ENCODE data around the gene VPS4A.
"Not testable (repeated sequence)": the region's sequence is repeated elsewhere in the genome, so short reads cannot be mapped to it uniquely, and the experiment has no call there.

VPS4A gene

DNA sequence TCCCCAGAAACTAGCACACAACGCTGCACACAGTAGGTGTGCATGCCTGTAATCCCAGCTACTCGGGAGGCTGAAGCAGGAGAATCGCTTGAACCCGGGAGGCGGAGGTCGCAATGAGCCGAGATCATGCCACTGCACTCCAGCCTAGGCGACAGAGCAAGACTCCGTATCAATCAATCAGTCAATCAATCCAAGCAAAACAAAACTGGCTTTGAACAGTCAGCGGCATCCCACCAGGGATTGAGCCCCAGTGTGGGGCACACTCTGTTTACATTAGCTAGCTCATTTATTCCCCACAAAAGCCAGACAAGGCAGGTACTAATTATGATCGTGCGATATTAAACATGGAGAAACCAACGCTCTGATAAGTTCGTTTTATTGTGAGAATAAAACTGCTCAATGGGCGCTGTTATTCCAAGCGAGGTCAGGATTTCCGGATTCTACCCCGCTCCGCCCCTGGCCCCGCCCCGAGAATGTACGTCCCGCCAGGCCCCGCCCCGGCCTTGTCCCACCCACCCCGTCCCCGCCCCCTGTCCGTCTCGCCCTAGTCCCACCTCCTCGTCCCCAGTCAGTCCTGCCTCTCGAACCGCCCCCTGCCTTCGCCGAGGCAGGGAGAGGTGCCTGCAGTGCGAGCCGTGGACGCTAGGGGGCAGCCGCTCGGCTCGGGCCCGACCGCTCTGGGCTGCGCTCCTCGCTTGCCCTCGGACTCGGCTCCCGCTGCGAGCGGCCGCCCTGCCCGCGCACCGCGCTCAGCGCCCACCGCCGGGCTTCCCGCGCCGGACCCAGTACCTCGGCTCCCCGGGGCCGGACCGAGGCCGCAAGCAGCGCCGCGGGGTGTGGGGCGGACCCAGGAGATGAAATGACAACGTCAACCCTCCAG, at the start of gene VPS4A:
VPS4A (plus strand) TSS at position 698 of the 880 bp plus-strand sequence; CDS start at position 860, 162 bp downstream.
- peak; percentile 95 for DNase-seq

DNA sequence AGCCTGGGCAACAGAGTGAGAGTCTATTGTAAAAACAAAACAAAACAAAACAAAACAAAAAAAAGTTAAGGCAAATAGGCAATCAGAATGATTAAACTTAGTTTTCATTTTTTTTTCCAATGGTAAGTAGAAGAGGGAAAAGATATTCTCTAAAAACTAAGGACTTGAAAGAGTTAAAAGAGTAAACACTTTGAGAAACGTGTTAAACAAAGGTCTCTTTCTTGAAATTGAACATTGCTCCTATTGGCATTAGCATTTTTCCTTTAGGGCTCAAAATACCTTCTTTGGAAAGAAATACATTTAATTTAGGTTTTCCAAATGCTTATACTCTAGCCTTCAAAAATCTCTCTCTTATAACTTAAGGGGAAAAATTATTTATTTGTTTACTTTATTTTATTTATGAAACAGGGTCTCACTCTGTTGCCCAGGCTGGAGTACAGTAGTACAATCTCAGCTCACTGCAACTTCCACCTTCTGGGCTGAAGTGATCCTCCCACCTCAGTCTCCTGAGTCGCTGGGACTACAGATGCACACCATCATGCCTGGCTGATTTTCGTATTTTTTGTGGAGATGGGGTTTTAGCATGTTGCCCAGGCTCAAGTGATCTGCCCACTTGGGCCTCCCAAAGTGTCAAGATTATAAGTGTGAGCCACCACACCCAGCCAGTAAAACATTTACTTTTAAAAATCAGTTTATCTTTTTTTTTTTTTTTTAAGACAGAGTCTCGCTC, 44.7 kb upstream of the VPS4A start:
- no peak for DNase-seq

DNA sequence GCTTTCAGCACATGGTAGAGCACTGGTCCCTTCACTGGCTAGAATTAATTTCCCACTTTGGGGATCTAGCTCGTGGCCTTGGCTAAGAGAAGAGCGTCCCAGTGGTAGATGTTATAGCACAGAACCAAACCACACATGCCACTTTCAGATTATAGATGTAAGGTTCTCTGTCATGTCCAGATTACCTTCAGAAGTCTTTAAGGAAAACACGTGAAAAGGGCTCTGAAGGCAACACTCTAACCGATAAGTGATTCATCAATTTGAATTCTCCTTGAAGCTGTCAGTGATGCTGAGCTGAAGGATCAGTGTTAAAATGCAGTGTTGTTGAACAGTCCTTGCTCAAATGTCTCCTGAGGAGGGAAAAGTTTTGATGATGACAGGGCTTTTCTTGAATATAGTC, 43.5 kb upstream of the VPS4A start:
- no peak for DNase-seq

GRCh38 chr16:69270395-69270794, 40.8 kb upstream of the VPS4A start:
- no peak for DNase-seq

DNA sequence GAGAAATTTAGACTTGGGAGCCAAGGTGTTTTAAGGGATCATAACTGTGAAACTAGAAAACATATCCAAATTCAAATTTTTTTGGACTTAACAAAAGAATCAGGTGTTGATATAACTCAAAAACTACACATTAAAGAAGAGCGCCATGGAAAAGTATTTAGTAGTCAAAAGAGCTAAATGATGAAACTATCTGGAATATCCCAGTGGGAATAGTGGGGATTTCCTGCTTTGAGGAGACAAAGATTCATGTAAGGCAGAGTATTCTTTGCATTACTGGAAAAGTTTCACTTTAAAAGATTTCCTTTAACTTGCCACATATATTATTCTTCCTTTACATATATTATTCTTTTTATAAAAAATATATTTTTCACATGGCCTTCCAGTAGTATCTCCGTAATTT, 40.3 kb upstream of the VPS4A start:
- DNase-seq, result no peak

DNA sequence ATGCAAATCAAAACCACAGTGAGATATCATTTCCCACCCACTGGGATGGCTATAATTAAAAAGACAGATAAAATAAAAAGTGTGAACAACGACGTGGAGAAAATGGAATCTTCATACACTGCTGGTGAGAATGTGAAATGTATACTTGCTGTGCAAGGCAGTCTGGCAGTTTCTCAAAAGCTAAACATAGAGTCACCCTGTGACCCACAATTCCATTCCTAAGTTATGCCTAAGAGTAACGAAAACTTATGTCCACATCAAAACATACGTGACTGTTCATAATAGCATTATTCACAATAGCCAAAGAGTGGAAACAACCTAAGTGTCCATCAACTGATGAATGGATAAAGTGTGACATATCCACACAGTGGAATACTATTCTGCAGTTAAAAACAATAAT, 38.1 kb upstream of the VPS4A start:
- DNase-seq, result peak; percentile 80

GRCh38 chr16:69274699-69275235, 36.4 kb upstream of the VPS4A start:
- no peak for DNase-seq

DNA sequence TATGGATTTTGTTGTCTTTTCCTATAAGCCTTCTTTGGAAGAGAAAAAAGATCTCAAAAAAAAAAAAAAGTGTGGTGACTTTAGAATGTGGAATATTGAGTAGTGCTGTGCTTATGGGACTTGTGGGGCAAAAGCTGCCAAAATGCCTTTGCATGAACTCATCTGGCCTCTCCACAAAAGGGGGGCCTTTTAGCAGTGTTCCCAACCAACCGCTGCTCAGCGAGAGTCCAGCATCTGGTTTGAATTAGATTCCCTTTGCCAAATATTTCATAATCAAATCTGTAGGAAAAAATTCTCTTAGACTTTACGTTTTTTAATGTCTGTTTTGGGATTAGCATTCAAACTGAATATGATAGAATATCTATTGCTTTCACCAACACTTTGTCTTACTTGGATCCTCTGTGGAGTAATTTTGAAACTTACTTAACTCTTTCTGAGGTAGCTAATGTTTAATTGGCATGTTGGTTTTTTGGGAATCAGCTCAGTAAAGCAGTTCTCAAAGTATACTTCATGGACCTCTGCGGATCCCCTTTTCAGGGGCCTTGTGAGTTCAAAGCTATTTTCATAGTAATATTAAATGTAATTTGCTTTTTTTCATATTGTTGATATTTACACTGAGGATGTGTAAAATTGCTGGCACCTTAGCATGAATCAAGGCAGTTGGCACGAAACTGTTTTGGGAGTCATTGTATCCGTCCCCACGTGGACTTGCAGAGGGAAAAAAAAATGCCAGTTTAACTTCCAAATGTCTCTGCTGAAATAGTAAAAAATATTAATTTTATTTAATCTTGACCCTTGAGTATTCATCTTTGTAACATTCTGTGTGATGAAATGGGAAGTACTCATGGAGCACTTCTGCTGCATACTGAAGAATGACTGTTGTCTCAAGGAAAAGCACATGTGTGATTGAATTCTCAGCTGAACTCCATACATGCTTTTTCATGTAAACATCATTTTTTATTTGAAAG, 34.7 kb upstream of the VPS4A start:
- DNase-seq, result peak; percentile 97

DNA sequence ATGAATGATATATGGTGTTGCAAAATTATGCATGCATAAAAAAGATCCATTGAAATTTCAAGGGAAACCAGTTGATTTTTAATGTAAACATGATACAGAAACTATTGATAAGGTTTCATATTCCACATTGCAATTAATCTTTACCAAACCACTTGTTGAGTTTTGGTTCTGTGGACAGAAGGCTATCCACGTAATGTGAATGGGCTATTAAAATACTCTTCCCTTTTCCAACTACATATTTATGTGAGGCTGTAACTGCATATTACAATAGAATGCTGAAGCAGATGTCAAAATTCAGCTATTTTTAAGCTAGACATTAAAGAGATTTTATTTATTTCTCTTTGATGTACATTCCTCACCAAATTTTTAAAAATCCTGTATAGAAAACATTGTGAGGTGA, 33.7 kb upstream of the VPS4A start:
- DNase-seq, result no peak

DNA sequence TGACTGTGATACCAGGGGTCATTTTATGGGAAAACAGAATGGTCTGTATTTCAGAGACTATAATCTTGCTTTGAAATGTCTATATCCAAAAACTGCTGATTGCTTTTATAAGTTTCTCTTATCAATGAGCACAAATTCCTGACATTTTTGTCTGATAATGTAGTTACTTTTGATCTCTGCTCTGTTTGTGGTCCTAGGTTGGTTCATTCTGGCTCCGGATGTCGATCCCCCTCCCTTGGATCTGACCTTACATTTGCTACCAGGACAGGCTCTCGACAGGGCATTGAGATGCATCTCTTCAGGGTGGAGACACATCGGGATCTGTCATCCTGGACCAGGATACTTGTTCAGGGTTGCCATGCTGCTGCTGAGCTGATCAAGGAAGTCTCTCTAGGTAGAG, 27.3 kb upstream of the VPS4A start:
- peak; percentile 11 for DNase-seq

DNA sequence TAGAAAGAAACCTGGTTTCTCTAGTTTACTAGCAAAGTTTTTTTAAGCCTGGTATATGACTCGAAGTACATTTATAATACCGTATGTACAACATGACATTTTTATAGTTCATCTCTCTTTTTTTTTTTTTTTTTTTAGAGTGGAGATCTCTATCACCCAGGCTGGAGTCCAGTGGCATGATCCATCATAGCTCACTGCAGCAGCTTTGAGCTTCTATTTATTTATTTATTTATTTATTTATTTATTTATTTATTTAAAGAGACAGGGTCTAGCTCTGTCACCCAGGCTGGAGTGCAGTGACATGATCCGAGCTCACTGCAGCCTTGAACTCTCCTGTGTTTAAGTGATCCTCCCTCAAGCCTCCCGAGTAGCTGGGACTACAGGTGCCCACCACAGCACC, 25.9 kb upstream of the VPS4A start:
- no peak for DNase-seq

DNA sequence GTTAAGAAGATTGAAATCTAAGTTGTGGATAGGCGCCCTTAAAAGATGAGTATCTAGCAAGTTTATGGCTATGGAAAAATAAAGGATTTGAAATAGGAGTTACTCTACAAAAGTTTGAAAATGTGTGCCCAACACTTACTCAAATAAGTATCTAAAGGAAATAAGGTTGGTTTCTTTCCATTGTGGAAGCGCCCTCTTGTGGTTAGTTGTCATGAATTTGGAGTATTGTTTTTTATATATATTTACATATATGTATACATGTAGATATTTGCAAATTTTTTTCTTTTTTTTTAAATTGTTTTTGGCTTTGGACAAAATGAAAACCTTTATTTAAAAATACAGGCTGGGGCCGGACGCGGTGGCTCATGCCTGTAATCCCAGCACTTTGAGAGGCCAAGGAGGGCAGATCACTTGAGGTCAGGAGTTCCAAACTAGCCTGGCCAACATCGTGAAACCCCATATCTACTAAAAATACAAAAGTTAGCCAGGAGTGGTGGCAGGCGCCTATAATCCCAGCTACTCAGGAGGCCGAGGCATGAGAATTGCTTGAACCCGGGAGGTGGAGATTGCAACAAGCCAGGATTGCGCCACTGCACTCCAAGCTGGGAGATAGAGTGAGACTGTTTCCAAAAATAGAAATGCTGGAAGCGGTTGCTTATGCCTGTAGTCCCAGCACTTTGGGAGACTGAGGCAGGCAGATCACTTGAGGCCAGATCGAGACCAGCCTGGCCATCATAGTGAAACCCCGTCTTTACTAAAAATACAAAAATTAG, 24.0 kb upstream of the VPS4A start:
- peak; percentile 66 for DNase-seq

GRCh38 chr16:69291657-69292056, 19.5 kb upstream of the VPS4A start:
- DNase-seq, result not testable (repeated sequence)

DNA sequence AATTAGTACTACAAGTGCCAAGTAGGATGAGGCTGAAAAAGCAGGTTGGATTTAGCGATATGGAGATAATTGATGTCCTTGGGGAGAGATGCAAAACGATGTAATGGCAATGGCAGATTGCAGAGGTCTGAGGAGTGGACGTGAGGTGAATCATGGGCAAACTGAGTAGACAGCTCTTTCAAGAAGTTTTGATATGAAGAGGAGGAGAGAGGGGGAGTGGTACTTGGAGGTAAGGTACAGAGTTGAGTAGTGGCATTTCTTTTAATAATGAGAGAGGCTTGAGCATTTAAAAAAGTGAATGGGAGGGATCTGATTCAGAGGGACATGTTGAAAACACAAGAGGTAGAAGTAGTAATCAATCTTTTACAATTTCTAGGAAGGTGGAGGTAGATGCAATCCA, 17.7 kb upstream of the VPS4A start:
- DNase-seq, result no peak

- no peak for DNase-seq
Measured at GRCh38 chr16:69294051-69294450, 17.1 kb upstream of the VPS4A start.

DNA sequence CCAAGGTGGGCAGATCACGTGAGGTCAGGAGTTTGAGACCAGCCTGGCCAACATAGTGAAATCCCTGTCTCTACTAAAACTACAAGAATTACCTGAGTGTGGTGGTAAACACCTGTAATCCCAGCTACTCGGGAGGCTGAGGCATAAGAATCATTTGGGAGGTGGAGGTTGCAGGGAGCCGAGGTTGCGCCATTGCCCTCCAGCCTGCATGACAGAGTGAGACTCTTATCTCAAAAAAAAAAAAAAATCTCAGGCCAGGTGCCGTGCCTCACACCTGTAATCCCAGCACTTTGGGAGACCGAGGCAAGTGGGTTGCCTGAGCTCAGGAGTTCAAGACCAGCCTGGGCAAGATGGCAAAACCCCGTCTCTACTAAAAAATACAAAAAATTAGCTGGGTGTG, 14.4 kb upstream of the VPS4A start:
- DNase-seq, result not testable (repeated sequence)

- no peak for DNase-seq
Measured at GRCh38 chr16:69298261-69298660, 12.9 kb upstream of the VPS4A start.

GRCh38 chr16:69301187-69301586, 10.0 kb upstream of the VPS4A start:
- no peak for DNase-seq

- no peak for DNase-seq
Measured at GRCh38 chr16:69301861-69302260, 9.3 kb upstream of the VPS4A start.

DNA sequence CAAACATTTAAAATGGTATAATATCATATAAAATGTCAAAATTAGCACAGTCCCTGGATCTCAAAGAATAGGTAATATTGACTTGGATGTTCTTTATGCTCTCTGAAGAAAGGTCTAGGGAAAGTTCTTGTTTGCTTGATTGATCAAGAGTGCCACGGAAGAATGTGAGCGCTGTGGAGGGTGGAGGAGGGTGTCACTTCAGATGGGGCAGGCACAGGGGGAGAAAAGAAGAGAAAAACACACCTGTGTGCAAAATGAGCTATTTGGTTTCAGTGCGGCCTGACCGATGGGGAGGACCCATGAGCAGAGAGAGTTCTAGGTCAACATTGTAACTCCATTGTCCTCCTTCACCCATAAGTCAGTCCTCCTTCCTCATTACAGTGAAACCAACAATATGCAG, 8.8 kb upstream of the VPS4A start:
- no peak for DNase-seq

- DNase-seq, result no peak
Measured at GRCh38 chr16:69306031-69306430, 5.1 kb upstream of the VPS4A start.

GRCh38 chr16:69307091-69307490, 4.1 kb upstream of the VPS4A start:
- DNase-seq, result no peak

Data from EL (cell line).